GM10847 (cell line): ENCODE results near the gene CAPRIN2.

Experiments used
- POLR2A ChIP-seq: IDR thresholded peaks from 2 replicates; pipeline ENCODE4 v1.6.1; 2011; ENCODE audit not compliant: insufficient read length; ENCODE audit errors: extremely low read depth

CAPRIN2 gene

GRCh38 chr12:30696103-30696408 is 58.7 kb downstream of the CAPRIN2 start:
- TF ChIP-seq POLR2A = no peak

GRCh38 chr12:30695199-30696102 is 59.3 kb downstream of the CAPRIN2 start, which contains the start of gene IPO8:
Gene IPO8 (minus strand): TSS chr12:30695869. CDS start chr12:30695647, 222 bp downstream.
- TF ChIP-seq POLR2A = peak; percentile 32

- TF ChIP-seq POLR2A = no peak
Observed at GRCh38 chr12:30694412-30695198, 60.1 kb downstream of the CAPRIN2 start.

- no peak for TF ChIP-seq POLR2A
Observed at GRCh38 chr12:30692470-30692869, 62.3 kb downstream of the CAPRIN2 start.

GRCh38 chr12:30691122-30691879 is 63.5 kb downstream of the CAPRIN2 start:
- no peak for TF ChIP-seq POLR2A

- TF ChIP-seq POLR2A = no peak
Observed at GRCh38 chr12:30687265-30687986, 67.3 kb downstream of the CAPRIN2 start.

- TF ChIP-seq POLR2A = no peak
Observed at GRCh38 chr12:30679241-30679640, 75.5 kb downstream of the CAPRIN2 start.

- TF ChIP-seq POLR2A = no peak
Observed at GRCh38 chr12:30678221-30678620, 76.5 kb downstream of the CAPRIN2 start.

- TF ChIP-seq POLR2A = no peak
Observed at GRCh38 chr12:30661210-30661609, 93.5 kb downstream of the CAPRIN2 start.
